NCI-H510A (cell line): Measurements from ENCODE around the gene PHGDH.

Experiments used
- DNase-seq: peaks from one replicate; lab custom pipeline; 2025; lab: John Stamatoyannopoulos, UW

PHGDH gene

DNA sequence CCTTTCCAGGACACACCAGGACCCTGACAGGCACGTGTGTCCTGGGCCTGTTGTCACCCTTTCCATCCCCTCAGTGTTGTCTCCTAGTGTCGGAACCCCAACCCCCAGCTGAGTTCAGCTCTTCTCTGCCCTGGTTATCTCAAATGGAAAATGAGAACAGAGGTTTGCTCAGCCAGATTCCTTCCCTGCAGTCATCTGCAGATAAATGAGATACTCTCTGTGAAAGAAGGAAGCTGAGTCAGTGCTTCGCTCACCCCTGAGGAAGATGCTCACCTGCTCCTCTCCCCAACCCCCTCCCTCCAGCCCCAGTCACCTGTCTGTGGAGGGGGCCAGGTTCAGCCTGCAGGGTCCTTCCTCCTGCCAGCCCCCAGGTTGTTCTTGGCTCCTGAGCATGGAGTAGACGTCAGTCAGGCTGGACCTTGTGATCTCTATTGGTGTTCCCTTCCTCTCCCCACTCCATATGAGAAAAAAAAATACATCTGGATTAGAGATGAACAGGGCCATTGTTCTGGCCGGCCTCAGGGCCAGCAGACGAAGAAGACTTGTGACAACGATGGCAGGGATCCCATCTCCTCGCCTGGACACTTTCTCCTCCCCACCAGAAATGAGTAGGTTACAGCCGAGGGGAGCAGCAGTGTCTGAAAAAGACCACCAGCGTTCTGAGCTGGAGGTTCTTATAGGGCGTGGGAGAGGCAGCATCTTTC lies 20.9 kb downstream of the PHGDH start:
- DNase-seq = no peak

DNA sequence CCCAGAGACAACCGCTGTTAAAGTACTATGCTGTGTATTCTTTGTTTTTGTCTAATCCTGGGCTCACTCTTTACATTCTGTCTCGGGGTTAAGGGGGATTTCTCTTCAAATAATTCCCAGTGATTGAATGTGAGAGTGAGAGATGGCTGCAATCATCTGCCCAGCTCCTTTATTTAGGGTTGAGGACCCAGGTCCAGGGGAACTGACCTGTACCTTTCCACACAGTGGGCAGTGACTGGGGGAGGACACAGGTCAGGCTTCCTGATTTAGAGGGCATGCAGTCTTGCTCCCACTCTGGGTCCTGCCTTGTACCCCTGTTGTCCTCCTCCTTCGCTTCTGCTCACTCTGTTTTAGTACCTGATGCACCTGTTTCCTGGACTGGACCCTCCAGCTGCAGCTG lies 22.0 kb downstream of the PHGDH start:
- no peak for DNase-seq

GRCh38 chr1:119735217-119735616 lies 23.5 kb downstream of the PHGDH start:
- DNase-seq = no peak

DNA sequence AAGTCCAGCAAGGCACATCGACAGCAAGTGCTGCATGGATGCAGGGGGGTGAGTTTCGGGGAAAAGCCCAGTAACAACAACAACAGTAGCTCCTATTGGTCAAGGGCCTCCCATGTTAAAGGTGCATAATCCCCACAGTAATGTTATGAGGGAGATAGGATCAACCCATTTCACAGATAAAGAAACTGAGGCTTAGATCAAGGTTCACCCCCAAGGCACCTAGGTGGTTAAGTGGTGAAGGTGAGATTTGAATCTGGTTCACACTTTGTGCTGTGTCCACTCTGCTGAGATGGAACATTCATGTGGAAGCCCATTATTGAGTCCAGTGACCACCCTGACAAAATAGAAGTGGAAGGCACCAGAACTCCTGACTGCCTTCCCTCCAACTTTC lies 24.9 kb downstream of the PHGDH start:
- no peak for DNase-seq

DNA sequence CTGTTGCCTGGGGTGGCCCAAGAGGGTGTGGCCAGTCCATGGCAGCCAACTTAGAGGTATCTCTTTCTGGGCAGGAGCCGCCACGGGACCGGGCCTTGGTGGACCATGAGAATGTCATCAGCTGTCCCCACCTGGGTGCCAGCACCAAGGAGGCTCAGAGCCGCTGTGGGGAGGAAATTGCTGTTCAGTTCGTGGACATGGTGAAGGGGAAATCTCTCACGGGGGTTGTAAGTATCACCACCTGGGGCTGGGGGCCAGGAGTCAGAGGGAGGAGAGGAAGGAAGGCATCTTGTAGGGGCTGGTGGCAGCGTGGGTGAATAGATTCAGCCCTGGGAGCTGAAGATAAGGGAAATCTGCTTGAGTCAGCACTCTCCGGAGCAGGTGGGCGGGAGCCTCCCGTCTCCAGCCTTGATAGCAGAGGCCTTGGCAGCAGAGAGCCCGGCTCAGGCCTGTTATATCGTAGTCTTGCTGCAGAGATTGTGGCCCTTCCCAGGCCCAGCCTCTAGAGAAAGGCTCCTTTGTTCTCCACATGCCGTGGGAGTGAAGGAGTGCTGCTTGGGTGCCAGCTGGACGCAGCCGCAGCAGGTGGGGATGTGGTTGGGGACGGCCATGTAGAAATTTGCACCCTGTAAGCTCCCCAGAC lies 25.4 kb downstream of the PHGDH start:
- DNase-seq = no peak

DNA sequence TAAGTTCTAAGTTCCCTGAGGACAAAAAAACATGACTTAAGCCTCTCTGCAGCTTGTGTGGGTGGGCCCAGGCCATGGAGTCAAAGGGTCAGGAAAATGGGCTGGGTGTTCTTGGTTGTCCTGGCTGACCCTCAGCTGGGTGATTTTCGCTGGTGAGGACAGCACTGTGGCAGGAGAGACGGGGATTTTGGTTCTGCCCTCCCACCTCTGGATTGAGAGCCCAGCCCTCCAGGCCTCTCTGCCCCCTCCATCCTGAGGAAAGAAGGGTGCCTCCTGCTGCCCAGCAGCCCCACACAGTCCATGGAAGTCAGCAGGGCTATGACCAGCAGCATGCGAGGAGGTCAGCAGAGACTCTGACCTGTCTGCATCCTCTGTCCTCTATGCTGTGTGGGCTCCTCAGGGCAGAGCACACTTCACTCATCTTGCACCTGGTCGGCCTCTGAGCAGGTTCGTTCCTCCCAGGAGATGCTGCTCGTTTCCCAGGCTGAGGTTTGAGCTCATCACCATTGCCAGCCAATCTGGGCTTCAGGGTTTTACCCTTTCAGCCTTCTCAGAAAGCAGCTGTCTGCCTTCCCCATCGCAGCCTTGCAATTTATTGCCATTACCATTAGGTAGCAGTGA lies 26.5 kb downstream of the PHGDH start:
- DNase-seq = no peak

DNA sequence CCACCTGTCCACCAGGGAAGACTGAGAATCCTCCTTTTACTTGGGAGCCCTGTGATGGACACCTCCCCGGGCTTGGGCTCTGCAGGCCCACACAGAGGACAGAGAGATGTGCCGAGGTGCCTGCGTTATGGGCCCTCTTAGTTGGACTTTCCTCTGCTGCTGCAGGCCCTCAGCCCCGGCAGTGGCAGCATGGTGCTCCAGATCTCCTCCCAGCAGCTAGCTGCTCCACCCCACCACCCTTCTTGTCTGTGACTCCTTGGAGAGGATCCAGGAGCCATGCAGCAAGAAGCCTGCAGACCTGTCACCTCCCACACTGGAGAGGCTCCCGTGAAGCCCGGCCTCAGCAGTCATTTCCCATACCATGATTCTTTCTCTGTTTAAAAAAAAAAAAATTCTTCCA lies 27.4 kb downstream of the PHGDH start:
- DNase-seq = no peak

DNA sequence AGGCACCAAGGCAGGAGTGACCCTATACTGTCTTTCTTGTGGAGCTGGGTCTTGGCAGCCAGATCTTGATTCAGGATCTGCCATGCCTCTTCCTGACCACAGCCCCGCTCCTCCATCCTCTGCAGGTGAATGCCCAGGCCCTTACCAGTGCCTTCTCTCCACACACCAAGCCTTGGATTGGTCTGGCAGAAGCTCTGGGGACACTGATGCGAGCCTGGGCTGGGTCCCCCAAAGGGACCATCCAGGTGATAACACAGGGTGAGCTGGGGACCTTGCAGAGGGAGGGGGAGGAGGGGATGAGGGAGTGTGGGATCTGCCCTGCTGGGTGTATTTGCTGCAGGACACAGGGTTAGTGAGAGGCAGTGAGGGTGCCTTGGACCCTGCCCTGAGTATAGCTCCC lies 28.5 kb downstream of the PHGDH start:
- DNase-seq = no peak

DNA sequence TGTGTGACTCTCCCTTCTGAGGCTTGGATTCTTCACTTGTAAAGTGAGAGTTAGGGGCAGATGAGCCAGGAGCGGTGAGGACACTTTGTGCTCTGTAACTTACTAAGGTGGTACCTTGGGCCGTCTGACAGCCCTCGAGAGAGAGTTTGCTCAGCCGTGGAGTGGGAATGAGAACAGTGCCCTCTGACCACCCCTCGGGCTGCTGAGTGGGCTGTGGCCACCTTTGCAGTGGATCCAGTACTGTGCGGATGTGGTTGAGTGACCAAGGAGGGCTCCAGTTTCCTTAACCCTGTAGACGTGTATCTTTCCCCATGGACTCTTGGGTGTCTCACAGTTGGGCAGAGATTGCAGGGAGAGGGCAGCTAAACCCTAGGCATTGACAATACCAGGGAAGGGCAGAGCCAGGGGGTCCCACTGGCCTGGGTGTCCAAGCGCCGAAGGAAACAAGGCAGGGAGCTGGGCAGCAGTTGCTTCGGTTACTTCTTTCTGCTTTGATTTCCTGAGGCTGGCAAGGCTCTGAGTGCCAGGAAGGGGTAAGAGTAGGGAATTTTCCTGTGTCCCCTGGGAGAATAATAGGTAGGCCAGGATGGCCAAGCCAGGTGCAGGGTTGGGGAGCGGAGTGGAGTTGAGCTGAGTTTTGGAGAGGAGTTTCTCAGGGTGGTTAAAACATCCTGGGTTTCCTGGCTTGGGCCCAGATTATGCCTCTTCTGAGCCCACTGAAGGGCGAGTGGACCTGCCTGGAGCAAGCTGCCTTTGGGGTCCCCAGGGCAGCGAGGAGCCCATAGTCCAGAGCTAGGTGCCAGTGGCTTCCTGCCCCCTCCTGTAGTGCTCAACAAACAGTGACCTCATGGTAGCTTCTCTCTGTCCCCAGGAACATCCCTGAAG lies 29.4 kb downstream of the PHGDH start:
- no peak for DNase-seq

DNA sequence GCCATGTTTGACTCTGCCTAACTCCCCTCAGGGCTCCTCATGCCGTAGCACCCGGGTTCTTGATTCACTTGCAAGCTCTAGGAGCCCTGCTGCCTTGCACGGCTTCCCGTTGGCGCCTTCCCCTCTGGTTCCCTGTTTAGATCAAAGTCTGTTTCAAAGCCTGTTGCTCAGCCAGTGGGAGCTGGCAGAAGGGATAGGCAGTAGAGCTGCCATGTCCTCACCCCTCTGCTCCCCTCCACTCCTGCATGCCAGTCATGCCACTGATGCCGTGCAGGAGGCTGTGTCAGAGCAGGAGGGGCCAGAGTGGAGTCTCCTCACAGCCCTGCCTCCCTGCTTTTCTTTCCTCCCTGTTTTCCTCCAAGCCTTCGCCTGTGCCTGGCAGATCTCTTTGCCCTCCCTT lies 30.5 kb downstream of the PHGDH start:
- no peak for DNase-seq

GRCh38 chr1:119742677-119743076 lies 30.9 kb downstream of the PHGDH start:
- DNase-seq = no peak

DNA sequence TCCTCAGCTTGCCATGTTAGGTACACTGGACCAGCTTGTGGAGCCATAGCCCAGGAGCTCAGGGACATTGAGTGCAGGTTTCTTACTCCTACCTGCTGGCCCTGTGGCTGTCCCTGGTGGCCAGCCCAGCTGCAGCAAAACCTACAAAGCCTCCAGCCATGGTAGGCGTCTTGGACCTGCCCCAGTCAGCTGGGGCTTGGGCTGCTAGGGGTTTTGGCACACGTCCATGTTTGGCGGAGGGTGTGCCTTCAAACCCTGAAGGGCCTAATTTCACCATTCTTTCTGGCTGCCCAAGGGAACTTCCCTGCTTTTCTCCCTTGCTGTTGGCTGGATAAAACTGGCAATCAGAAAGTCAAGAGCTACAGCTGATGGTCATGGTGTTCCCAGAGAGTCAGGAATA lies 31.6 kb downstream of the PHGDH start:
- DNase-seq = no peak

GRCh38 chr1:119743776-119744597 lies 32.3 kb downstream of the PHGDH start:
- DNase-seq = peak; percentile 23

- DNase-seq = no peak
These were observed 32.8 kb downstream of the PHGDH start for GRCh38 chr1:119744598-119744942.

GRCh38 chr1:119745034-119745433 lies 33.3 kb downstream of the PHGDH start:
- DNase-seq = no peak

DNA sequence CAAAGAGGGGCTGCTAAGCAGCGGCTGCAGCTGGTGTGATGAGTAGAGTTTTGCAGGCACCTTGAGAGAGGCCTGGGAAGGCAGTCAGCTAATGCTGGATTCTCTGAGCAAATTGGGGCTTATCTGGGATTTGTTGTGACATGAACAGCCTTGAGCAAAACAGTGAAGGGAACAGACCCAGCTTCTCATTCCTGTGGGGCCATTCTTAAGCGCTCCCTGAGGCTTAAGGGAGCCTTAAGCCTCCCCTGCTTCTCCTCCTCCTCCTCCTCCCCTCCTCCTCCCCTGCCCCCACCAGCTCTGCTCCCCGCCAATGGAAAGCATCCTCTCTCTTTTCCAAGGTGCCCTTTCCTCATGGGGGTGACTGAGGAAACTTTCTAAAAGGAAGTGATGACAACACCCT lies 35.7 kb downstream of the PHGDH start:
- no peak for DNase-seq

GRCh38 chr1:119748040-119748439 lies 36.3 kb downstream of the PHGDH start:
- no peak for DNase-seq

- DNase-seq = no peak
These were observed 40.9 kb downstream of the PHGDH start for GRCh38 chr1:119752592-119752991.

- no peak for DNase-seq
These were observed 46.9 kb downstream of the PHGDH start for GRCh38 chr1:119758584-119758983.

DNA sequence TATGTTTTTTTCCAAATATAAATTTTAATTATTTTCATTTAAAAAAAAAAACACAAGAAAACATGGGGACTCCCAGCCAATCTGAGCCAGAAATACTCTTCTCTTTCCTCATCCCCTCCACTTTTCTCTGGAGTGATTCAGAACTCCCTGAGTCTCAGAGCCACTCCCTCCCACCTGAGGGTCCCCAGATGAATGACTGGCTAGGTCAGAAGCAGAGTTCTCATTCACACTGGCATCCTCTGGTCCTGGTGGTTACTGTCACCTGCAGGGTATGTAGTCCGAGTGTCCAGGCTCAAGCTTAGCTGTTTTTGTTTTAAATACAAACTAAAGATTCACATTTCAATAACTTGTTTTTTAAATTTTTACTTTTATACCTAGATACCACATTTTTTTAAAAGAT lies 50.7 kb downstream of the PHGDH start:
- no peak for DNase-seq

GRCh38 chr1:119762953-119763352 lies 51.2 kb downstream of the PHGDH start:
- DNase-seq = no peak

GRCh38 chr1:119764220-119764619 lies 52.5 kb downstream of the PHGDH start:
- no peak for DNase-seq
